ENCODE data around the gene CENPP.

CENPP gene

DNA sequence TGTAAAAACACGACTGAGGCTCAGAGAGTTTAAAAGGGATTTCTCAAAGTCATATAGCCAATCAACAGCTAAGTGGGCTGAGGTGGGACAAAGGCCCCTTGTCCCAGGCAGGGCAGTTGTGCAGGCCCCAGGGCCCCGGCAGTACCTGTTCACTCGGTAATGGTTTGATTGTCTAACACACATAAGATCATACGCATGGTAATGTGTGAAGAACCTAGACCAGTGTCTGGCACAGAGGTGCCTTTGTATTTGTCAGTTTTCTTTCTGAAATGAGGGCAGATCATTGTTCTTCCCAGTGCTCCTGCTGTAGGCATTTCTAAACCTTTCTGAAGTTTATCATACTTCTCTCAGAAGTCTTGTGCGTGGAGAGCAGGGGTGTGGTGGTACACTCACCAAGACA lies 277.3 kb downstream of the CENPP start:
- Histone ChIP-seq H3K27ac (ENCODE audit: low read length) (no peak overlapping the region), H3K36me3 (replicated peaks; ENCODE audit: low read depth, low read length) (peaks cover 8% of the 10 kb centered on the region), H2AFZ (ENCODE audit: low read depth, low read length) (no peak overlapping the region), H4K20me1 (ENCODE audit: insufficient read depth, low read length) (no peaks in the 10 kb centered on the region), H3K4me3 (ENCODE audit: low read length) (no peak overlapping the region), H3K4me1 (ENCODE audit: low read length) (no peaks in the 10 kb centered on the region), H3K79me2 (ENCODE audit: low read length) (no peaks in the 10 kb centered on the region), H3K27me3 (ENCODE audit: low read depth, low read length) (no peaks in the 10 kb centered on the region), H3K9me3 (ENCODE audit: insufficient read depth, low read length) (0 out of 2 replicates have a peak, but pooled peaks cover 4% of the 10 kb centered on the region), H3K9ac (ENCODE audit: low read length) (no peak overlapping the region), H3K4me2 (ENCODE audit: low read length) (no peak overlapping the region)
- no peak for TF ChIP-seq EZH2phosphoT487 (IDR thresholded peaks at IDR 0.05; ENCODE audit: low read depth)
- TF ChIP-seq, protein P1, sequence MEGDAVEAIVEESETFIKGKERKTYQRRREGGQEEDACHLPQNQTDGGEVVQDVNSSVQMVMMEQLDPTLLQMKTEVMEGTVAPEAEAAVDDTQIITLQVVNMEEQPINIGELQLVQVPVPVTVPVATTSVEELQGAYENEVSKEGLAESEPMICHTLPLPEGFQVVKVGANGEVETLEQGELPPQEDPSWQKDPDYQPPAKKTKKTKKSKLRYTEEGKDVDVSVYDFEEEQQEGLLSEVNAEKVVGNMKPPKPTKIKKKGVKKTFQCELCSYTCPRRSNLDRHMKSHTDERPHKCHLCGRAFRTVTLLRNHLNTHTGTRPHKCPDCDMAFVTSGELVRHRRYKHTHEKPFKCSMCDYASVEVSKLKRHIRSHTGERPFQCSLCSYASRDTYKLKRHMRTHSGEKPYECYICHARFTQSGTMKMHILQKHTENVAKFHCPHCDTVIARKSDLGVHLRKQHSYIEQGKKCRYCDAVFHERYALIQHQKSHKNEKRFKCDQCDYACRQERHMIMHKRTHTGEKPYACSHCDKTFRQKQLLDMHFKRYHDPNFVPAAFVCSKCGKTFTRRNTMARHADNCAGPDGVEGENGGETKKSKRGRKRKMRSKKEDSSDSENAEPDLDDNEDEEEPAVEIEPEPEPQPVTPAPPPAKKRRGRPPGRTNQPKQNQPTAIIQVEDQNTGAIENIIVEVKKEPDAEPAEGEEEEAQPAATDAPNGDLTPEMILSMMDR (IDR thresholded peaks at IDR 0.05; ENCODE audit: low read depth, low read length) = no peak

DNA sequence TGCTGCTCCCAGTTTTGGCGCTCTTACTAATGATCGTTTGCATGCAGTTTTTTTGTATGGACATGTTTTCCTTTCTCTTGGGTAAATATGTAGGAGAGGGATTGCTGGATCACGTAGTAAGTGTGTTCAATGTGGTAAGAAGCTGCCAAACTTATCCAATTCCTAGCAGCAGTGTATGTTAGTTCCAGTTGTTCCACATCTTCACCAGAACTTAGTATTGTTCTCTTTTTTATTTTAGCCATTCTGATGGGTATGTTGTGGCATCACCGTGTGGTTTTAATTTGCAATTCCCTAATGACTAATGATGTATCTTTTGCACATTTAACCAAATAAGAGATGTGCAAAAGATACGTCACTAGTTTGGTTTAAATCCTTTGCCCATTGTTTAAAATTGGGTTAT lies 278.2 kb downstream of the CENPP start:
- TF ChIP-seq, protein P1 (IDR thresholded peaks at IDR 0.05; ENCODE audit: low read depth, low read length) = no peak
- H3K4me1 ChIP-seq (ENCODE audit: low read length) = no peaks in the 10 kb centered on the region
- H2AFZ ChIP-seq (ENCODE audit: low read depth, low read length) = no peak overlapping the region
- H3K36me3 ChIP-seq (replicated peaks; ENCODE audit: low read depth, low read length) = peaks cover 8% of the 10 kb centered on the region
- no peaks in the 10 kb centered on the region for H3K79me2 ChIP-seq (ENCODE audit: low read length)
- no peaks in the 10 kb centered on the region for H4K20me1 ChIP-seq (ENCODE audit: insufficient read depth, low read length)
- no peak overlapping the region for H3K4me2 ChIP-seq (ENCODE audit: low read length)
- H3K27me3 ChIP-seq (ENCODE audit: low read depth, low read length) = no peaks in the 10 kb centered on the region
- H3K9me3 ChIP-seq (ENCODE audit: insufficient read depth, low read length) = 0 out of 2 replicates have a peak, but pooled peaks cover 4% of the 10 kb centered on the region
- H3K27ac ChIP-seq (ENCODE audit: low read length) = no peak overlapping the region
- no peak overlapping the region for H3K9ac ChIP-seq (ENCODE audit: low read length)
- H3K4me3 ChIP-seq (ENCODE audit: low read length) = no peak overlapping the region

DNA sequence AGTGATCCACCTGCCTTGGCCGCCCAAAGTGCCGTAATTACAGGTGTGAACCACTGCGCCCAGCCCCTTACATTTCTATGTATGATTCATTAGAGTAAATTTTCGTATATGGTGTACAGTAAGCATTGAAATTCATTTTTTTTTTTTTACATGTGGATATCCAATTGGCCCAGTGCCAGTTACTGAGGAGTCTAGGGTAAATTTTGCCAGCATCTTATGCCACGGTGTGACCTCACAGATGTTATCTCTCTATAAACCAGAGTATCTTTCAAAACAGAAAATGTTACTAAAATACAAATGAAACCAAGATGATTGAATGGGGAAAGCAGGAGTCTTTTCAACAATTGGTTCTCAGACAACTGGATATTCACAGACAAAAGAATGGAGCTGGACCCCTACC lies 279.5 kb downstream of the CENPP start:
- H3K4me2 ChIP-seq (ENCODE audit: low read length) = no peak overlapping the region
- H3K4me1 ChIP-seq (ENCODE audit: low read length) = no peaks in the 10 kb centered on the region
- no peak overlapping the region for H2AFZ ChIP-seq (ENCODE audit: low read depth, low read length)
- no peaks in the 10 kb centered on the region for H3K27me3 ChIP-seq (ENCODE audit: low read depth, low read length)
- no peaks in the 10 kb centered on the region for H3K79me2 ChIP-seq (ENCODE audit: low read length)
- H4K20me1 ChIP-seq (ENCODE audit: insufficient read depth, low read length) = no peaks in the 10 kb centered on the region
- no peak overlapping the region for H3K4me3 ChIP-seq (ENCODE audit: low read length)
- TF ChIP-seq EZH2phosphoT487 (IDR thresholded peaks at IDR 0.05; ENCODE audit: low read depth) = no peak
- TF ChIP-seq, protein P1 (IDR thresholded peaks at IDR 0.05; ENCODE audit: low read depth, low read length) = no peak
- H3K27ac ChIP-seq (ENCODE audit: low read length) = no peak overlapping the region
- no peak overlapping the region for H3K9ac ChIP-seq (ENCODE audit: low read length)
- H3K9me3 ChIP-seq (ENCODE audit: insufficient read depth, low read length) = 0 out of 2 replicates have a peak, but pooled peaks cover 4% of the 10 kb centered on the region
- H3K36me3 ChIP-seq (replicated peaks; ENCODE audit: low read depth, low read length) = peaks cover 8% of the 10 kb centered on the region

DNA sequence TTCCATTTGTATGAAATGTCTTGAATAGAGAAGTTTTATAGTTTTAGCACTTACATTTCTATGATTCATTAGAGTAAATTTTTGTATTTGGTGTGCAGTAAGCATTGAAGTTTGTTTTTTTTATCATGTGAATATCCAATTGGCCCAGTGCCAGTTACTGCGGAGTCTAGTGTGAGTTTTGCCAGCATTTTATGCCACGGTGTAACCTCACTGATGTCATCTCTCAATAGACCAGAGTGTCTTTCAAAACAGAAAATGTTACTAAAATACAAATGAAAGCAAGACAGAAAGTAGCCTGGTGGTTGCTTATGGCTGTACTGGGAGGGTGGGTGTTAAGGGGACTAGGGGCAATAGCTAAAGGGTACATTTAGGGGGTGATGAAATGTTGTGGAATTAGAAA lies 281.3 kb downstream of the CENPP start:
- Histone ChIP-seq H2AFZ (ENCODE audit: low read depth, low read length) (no peak overlapping the region), H3K4me1 (ENCODE audit: low read length) (no peaks in the 10 kb centered on the region), H3K36me3 (replicated peaks; ENCODE audit: low read depth, low read length) (peaks cover 11% of the 10 kb centered on the region), H3K4me2 (ENCODE audit: low read length) (no peak overlapping the region), H3K79me2 (ENCODE audit: low read length) (no peaks in the 10 kb centered on the region), H3K4me3 (ENCODE audit: low read length) (no peak overlapping the region), H3K9me3 (ENCODE audit: insufficient read depth, low read length) (0 out of 2 replicates have a peak, but pooled peaks cover 4% of the 10 kb centered on the region), H3K9ac (ENCODE audit: low read length) (no peak overlapping the region), H3K27me3 (ENCODE audit: low read depth, low read length) (no peaks in the 10 kb centered on the region), H3K27ac (ENCODE audit: low read length) (no peak overlapping the region), H4K20me1 (ENCODE audit: insufficient read depth, low read length) (no peaks in the 10 kb centered on the region)
- TF ChIP-seq, protein P1 (IDR thresholded peaks at IDR 0.05; ENCODE audit: low read depth, low read length) = no peak
- TF ChIP-seq EZH2phosphoT487 (IDR thresholded peaks at IDR 0.05; ENCODE audit: low read depth) = no peak
